Activated CD4-positive, CD25-positive, alpha-beta regulatory T cell (primary cell): ENCODE results near the gene CEP112.
"Not testable (repeated sequence)": the region's sequence is repeated elsewhere in the genome, so short reads cannot be mapped to it uniquely, and the experiment has no call there.

Experiments used
- DNase-seq, 4 experiments: peaks; one replicate each; lab custom pipeline; 2025; lab: John Stamatoyannopoulos, UW

CEP112 gene

DNA sequence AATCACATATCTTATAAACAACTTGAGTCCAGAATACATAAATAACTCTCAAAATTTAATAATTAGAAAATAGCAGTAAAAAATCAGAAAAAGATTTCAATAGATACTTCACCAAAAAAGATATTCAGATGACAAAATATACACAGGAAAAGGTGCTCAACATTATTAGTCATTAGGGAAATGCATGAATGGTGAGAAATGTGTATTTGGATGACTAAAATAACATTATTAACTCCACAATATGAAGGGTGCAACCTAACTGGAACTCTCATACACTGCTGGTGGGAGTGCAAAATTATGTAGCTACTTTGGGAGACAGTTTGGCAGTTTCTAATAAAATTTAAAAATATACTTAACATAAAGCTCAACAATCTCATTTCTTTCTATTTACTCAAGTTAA is 368.2 kb downstream of the CEP112 start:
- DNase-seq = no peak

DNA sequence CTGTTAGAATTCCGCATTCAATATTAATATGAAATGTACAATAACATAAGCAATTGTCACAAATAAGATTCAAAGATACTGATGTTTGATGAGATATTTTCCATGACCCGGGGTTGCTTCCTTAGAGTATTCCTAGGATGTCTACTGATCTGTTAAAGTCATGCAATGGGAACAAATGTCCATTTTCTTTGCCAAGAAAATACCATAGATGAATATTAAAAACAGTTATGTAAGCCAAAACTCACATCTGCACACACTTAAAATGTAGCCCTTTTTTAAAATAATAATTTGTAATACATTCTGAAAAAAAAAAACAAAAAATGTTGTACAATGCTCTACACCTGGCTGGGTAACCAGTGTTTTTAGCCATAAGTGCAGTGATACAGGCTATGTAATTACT is 371.1 kb downstream of the CEP112 start:
- no peak for DNase-seq

DNA sequence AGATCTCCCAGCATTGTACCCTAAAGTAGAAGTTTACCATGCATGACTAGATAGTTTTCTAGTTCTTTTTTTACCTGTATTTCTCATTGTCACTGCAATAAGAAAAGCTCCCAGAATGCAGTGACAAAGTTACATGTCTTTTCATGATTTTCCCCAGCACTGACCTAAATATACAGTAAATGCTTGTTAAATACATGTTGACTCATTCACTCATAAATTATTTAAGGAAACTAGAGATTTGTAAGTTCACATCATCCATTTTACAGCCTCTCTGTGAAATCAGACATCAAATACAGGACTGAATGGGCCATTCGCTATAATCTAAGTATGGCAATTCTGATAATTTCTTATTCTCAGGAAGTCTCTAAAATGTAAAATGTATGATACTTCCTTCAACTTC is 371.6 kb downstream of the CEP112 start:
- DNase-seq = no peak

DNA sequence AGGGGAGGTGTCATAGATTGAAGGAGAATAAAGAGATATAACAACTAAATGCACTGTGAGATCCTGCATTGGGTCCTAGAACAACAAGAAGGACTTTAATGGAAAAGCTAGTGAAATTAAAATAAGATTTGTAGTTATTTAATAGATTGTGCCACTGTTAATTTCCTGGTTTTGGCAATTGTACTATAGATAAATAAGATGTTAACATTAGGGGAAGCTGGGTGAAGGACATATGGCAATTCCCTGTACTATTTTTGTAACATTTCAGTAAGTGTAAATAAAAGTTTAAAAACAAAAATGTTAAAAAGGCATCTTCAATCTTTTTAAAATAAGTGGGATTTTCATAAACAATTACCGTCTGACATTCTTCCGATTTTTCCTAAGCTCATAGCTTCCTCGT is 372.1 kb downstream of the CEP112 start:
- no peak for DNase-seq

DNA sequence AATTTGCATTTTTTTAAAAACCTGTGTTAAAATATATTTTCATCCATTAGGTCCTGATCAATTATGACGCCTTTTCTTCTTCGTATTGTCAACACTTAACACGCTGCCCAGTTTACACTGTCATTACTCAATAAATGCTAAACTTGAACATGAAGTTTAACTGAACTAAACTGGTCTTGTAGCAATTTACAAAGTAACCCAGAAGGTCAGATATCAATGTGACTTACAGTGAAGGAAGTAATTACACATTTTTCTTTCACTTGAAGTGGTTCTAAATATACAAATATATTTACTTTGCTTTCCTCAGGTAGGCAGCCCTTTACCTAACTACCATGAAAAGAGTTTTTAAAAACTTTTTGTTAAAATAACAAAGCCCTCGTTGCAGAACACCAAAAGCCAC is 374.0 kb downstream of the CEP112 start:
- DNase-seq = no peak

DNA sequence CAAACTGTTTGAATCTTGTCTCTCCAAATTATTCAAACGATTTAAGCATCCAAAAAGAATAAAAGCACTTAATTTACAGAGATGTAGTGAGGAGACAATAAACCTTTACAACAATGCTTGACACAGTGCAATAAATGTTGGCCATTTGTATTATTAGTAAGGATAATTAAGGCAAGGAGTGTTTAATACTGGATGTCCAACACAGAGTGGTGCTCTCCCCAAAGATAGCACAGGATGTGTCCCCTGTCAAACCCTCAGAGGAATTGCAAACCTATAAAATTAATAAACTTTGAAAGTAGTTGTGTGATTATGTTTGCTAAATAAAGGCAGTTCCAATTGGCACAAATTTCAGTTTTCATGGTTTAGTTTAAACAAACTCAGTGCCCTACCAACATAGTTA is 377.5 kb downstream of the CEP112 start:
- DNase-seq = no peak

DNA sequence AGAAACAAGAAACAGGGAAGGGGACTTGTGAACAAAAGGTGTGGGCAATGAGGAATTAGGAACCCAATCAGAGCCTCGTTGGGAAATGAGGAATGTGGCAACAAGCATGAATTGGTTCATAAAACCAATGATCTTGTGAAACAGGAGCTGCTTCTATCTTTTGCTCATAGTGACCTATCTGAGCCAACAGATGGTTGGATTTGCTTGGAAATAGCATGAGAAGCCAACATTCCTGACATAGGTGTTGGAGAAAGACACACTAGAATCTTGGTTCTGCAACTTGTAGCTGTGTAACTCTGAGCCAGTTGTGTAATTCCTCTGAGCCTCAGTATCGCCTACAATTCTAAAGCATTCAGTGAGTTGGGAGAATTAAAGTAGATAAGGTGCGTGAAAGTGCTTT is 378.6 kb downstream of the CEP112 start:
- no peak for DNase-seq

DNA sequence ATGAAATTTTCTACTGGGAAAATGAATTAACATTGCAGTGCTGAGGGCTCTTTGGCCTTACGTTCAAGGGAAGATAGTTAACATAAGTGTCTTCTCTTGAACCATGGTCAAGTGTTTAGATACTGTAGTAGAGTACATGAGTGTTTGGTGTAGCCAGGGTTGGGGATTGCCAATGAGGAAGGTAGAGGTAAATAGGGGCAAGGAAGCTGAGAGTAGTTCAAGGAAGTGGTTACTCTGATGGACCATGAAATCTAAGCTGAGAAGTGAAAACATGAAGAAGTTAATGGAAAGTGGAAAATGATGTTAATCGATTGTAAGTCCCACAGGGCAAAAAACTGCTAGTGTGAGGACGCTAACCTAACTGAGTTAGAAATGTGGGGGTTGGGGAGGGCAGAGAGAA is 380.9 kb downstream of the CEP112 start:
- DNase-seq = no peak

DNA sequence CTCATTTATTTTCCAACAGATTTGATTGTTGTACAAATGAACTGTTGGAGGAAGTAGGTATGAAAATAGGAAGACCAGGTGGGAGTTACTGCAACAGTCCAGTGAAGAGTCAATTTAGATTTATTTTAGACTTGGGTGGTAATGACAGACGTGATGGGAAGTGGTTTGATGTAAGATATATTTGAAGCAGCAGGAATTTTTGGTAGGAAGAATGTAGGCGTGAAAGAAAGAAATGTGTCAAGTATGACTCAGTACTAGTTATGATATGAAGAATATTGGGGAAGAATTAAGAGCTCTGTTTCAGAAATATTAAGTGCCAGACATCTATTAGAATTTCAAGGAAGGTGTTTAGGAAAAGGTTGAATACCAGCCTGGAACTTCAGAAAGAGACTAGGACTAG is 382.6 kb downstream of the CEP112 start:
- no peak for DNase-seq

DNA sequence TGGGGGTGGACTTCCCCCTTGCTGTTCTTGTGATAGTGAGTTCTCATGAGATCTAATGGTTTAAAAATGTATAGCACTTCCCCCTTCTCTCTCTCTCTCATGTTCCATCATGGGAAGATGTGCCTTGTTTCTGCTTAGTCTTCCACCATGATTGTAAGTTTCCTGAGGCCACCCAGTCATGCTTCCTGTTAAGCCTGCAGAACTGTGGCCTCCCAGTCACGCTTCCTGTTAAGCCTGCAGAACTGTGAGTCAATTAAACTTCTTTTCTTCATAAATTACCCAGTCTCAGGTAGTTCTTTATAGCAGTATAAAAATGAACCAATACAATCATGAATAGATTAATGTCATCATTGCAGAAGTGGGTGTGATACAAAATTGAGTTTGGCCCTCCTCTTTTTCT is 383.4 kb downstream of the CEP112 start:
- not testable (repeated sequence) for DNase-seq

DNA sequence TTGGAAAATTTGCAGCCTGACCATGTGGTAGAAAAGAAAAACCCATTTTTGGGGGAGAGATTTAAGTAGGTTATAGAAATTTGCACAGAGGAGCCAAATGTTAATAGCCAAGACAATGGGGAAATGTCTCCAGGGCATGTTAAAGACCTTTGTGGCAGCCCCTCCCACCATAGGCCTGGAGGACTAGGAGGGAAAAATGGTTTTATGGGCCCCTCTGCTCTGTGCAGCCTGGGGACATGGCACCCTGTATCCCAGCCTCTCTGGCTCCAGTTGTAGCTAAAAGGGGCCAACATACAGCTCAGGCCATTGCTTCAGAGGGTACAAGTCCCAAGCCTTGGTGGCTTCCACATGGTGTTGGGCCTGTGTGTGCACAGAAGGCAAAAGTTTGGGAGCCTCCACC is 384.6 kb downstream of the CEP112 start:
- no peak for DNase-seq

DNA sequence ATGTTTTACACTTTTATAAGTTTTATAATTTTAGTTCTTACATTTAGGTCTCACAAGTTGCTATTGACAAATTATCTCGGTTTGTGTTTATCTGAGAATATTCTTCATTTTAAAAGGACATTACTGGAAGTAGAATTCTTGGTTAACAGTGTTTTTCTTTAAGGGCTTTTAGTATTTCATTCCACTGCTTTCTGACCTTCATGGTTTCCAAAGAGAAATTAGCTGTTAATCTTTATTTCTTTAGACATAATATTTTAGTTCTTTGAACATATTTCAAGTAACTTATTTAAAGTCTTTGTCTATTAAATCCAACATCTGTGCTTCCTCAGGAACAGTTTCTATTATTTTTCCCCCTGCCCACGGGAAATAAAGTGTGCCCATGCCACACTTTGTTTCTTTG is 390.4 kb downstream of the CEP112 start:
- no peak for DNase-seq

DNA sequence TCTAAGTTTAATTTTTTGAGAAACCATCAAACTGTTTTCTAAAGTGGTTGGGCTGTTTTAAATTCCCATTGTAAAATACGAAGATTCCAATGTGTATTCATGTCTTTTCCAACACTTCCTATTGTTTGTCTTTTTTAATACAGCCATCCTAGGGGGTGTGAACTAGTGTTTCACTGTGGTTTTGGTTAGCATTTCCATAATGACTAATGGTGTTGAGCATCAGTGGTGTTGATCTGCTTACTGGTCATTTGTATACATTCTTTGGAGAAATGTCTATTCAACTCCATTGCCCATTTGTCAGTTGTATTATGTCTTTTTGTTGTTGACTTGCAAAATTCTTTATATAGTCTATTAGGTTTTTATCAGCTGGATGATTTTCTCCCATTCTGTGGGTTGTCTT is 391.3 kb downstream of the CEP112 start:
- no peak for DNase-seq

DNA sequence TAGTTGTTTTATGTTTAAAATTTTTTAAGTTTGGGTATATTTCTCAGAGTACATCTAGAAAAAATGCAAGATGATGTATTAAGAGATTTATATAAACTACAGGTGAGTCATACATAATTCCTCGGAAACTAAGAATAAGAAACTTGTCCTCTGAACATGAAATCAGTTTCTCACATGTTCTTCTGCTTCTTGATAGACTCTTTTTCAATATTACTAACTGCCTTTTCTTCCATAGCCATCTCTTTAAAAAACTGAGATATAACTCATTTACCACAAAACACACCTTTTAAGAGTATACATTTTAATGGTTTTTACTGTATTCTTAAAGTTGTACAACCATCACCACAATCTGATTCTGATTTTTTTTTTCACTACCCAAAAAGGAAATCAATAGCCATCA is 392.1 kb downstream of the CEP112 start:
- no peak for DNase-seq

DNA sequence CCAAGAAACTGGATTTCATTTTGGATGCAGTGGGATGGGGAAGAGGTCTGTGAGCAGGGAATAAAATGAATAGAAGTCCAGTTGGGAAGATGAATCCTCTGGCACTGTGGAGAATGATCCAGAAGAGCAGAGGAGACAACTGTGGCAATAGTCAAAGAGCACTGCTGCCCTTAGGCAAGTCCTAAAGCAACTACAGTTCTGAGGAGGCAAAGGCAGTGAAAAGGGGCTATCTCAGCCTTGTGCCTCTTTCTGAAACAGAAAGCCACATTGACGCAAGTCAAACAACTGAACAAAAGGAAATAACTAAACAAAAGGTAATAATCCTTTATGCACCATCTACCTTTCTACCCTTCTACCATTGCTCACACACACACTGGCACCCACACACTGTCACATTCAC is 392.5 kb downstream of the CEP112 start:
- no peak for DNase-seq

DNA sequence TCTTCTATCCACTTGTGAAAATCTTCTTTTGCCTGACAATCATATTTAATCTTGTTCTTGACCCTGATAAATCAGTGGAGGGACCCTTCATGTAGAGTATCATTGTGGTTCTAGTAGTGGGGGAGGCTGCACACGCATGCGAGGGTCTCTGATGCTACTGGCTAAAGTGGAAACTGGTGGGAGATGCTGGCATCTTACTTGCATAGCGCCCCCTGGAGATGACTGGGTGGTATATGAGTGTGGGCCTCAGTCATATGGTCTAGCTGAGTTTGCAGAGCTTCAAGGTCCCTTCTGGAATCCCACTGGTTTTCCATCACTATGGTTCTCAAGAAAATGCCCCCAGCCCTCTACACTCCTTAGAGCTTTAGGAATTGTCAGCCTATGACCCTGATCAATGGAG is 394.1 kb downstream of the CEP112 start:
- DNase-seq = peak in 2 of 4 experiments; percentile 1 to 3

DNA sequence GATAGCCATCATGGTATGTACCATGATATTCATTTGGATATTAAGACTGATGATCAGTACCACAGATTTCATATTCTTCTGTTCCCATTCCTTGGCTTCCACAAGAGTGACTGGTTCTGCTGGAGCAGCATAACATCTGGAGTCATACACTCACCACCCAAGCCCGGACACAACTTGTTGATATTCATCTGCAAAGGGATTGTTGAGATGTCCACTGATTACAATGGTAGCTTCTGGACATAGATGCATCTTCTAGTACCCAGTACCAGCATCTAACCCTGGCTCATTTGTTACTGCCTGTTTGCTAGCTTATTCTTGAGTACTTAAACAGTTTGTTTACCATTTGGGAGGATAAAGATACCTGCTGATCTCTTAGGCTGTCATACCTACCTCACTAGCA is 394.8 kb downstream of the CEP112 start:
- no peak for DNase-seq

DNA sequence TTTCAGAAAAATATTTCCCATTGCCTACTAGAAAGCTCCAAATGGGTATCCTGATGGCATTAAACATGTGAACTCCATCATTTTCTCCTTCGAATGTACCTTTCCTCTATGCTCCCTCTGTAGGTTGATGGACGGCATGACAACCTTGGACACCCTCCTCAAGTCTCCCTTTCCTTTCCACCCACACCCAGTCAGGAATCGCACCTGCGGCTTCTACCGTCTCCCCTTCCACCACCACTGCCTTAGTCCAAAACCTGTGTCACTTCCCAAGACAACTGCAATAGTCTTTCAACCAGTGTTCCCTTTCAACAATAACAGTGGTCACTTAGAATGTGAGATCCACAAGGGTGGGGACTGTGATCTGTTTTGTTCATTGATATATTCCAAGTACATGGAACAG is 397.4 kb downstream of the CEP112 start:
- DNase-seq = no peak

DNA sequence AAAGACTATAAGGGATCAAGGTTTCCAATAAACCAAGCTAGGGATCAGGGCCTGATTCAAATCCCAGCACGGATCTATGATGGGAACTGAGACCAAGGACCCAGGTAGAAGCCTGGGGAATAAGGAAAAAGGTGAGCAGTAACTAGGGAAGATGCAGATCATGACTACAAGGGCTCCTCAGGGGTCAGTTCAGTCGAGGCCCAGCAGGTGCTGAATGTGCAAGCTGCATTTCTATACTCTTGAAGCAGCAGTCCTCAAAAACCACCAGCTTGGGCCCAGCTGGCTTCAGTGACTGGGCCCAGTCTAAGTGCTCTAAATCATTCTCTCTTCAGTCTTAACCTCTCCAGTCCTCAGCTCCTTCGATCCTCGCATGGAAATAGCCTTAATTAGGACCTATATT is 401.7 kb downstream of the CEP112 start:
- no peak for DNase-seq

DNA sequence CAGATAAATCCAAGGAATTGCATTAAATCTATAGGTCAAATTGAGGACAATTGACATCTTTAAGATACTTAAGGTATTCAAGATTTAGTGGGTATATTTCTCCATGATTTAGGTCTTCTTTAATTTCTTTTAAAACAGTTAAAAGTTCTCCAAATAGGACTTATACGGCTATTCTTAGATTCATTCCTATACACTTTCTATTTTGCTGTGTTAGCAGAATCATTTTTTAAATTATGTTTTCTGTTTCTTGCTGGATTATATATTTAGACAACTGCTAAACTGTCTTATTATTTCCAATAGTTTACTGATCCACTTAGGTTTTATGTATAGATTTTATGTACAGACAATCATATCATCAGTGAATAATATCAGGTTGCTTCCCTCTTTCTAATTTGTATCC is 404.4 kb downstream of the CEP112 start:
- DNase-seq = no peak

DNA sequence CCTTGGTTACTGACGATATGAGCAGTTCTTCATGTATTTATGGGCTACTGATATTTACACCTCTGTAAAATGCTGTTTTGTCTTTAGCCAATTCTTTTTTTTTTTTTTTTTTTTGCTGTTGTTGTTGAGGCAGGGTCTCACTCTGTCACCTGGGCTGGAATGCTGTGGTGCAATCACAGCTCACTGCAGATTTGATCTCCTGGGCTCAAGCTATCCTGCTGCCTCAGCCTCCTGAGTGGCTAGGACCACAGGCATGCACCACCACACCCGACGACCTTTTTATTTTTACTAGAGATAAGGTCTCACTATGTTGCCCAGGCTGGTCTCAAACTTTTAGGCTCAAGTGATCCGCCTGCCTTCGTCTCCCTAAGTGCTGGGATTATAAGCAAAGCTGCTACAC is 405.5 kb downstream of the CEP112 start:
- no peak for DNase-seq

DNA sequence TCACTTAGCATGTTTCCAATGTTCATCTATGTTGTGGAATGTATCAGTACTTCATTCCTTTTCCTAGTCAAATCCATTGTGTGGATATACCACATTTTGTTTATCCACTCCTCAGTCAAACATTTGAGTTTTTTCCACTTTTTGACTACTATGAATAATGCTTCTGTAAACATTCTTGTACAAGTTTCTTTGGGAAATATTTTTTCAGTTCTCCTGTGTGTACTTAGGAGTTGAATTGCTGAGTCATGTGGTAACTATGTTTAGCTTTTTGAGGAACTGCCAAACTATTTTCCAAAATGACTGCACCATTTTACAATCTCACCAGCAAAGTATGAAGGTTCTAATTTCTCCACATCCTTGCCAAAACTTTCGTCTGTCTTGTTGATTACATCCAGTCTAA is 406.8 kb downstream of the CEP112 start:
- no peak for DNase-seq

DNA sequence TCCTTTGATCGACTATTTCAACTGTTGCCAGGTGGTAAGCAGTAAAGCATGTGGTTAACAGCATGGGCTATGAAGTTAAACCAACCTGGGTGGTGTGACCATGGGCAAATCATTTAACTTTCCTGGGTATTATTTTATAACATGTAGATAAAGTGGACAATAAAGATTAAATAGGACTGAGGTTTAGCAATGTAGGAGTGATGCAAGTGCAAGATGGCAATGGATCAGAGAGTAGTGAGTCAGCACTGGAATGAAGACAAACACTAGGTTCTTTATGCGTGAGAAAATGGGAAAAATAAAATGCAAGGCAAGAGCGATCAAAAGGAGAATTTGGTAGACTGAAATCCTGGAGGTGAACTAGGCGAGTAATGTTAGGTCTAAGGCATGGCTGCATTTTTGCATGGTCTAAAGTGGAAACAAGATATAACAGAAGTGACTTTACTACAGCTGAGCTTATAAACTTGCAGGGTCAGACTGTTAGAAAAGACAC is 408.0 kb downstream of the CEP112 start:
- DNase-seq = no peak

DNA sequence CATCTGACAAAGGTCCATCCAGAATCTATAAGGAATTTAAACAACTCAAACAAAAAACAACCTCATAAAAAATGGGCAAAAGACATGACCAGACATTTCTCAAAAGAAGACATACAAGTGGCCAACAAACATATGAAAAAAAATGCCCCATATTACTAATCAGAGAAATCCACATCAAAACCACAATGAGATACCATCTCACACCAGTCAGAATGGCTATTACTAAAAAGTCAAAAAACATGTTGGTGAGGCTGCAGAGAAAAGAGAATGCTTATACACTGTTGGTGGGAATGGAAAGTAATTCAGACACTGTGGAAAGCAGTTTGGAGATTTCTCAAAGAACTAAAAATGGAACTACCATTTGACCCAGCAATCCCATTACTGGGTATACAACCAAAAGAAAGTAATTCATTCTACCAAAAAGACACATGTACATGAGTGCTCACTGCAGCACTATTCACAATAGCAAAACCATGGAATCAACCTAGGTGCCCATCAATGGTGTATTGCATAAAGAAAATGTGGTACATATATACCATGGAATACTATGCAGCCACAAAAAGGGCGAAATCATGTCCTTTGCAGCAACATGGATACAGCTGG is 409.7 kb downstream of the CEP112 start:
- not testable (repeated sequence) for DNase-seq

DNA sequence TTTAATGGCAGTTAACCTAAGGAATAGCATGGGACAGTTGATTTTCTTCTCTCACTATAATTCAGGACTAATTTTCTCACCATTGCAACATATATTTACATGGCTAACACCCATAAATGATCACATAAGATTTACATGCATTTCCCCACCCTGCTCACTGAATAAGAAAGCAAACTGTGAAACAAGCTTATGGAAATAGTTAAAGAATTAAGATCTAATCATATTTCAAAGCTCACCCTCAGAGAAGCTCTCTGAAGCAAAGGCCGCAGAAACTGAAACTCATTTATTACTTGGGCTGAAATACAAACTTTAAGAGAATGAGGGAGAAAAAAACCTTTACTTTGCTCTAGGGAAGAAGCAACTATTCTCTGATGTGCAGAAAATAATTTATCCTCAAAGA is 411.8 kb downstream of the CEP112 start:
- no peak for DNase-seq
